ENCODE results near the gene SYNPO. TPM values are rescaled to one million over a fixed set of nuclear protein-coding genes. Genes with fewer than 3 reads are reported as not detected.

The SYNPO gene
- total RNA-seq, 2 donors from 2014 or later: 0.18 to 0.53 TPM

DNA sequence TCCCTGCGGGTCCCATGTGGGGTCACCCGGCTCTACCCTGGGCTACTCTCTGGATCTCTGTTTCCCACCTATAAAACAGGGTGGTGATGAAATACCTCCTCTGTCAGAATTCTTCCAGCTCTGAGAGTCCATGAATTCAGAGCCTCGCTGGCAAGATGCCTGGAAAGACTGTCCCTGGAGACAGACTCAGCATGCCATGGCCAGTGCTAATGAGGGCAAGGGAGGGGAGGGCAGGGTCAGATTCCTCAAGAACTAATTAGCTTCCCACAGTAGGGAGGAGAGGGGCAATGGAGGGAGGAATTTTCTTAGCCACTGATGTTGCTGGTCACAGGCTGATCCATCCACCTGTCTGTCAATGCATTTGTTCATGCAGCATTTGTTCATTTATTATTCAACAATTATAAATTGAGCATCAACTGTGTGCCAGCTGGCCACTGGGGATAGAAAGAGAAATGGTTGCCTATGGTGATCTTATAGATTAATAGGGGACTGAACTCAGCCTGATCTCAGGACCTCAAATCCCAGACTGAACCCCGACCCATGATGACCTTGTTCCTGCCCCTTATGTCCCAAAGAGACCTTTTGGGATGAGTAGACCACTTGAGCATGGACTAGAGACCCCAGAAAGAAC lies 4.7 kb downstream of the SYNPO start:
- Mint-ChIP-seq H3K9me3 (no peaks in the 10 kb centered on the region), H3K27ac (no peak overlapping the region), H3K36me3 (no peaks in the 10 kb centered on the region)
- DNase-seq (ENCODE audit: low spot score in 2 of 2) (no peak), ATAC-seq (no peak)

DNA sequence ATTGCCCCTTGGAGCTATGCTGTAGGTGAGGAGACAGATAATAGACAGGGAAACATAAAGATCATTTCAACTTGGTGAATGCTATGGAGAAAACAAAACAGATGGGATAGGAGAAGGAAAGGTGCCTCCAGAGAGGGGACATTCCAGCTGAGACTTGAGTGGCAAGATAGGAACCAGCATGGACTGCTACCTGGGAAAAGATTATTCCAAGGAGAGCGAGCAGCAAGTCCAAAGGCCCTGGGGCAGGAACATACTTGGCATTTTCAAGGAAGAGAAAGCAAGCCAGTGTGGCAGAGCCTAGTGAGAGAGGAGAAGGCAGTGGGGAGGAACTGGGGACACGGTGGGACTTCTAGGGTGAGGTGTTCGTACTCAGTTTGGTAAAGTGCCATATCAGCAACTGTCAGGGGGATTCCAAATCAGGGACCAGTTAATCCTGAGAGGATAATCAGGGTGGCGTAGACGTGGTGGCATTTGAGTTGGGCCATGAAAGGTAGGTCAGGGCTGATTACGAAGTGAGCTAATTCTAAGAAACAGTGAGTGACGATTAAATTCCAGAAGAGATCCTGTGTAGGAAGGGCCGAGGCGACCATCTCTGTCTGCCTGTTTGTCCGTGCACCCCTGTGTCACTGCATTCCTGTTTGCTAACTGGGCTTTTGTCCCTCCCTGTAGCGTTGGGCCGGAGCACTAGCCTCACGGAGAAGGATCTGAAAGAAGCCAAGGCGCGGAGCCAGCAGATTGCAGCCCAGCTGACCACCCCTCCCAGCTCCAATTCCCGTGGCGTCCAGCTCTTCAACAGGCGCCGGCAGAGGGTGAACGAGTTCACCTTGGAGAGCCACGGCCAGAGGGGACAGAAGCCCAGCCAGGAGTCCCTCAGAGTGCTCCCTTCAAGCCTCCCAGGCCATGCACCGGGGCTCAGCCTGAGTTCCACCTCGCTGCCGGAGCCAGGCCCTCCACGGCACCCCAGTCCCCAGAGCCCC lies 7.1 kb downstream of the SYNPO start:
- Mint-ChIP-seq H3K36me3 (no peaks in the 10 kb centered on the region), H3K9me3 (no peaks in the 10 kb centered on the region), H3K27ac (no peak overlapping the region)
- DNase-seq (ENCODE audit: low spot score in 2 of 2): no peak
- no peak for ATAC-seq

DNA sequence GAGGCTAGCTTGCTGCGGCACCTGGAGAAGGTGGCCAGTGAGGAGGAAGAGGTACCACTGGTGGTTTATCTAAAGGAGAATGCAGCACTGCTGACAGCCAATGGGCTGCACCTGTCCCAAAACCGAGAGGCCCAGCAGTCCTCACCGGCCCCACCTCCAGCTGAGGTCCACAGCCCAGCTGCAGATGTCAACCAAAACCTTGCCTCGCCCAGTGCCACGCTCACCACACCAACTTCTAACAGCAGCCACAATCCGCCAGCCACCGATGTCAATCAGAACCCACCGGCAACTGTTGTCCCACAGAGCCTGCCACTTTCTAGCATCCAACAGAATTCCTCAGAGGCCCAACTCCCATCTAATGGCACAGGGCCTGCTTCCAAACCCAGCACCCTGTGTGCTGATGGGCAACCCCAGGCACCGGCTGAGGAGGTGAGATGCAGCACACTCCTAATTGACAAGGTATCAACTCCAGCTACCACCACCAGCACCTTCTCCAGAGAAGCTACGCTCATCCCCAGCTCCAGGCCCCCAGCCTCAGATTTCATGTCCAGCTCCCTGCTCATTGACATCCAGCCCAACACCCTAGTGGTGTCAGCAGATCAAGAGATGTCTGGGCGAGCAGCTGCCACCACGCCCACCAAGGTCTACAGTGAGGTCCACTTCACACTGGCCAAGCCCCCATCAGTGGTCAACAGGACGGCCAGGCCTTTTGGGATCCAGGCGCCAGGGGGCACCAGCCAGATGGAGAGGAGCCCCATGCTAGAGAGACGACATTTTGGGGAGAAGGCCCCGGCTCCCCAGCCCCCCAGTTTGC lies 8.0 kb downstream of the SYNPO start:
- Mint-ChIP-seq H3K36me3 (no peaks in the 10 kb centered on the region), H3K27ac (no peak overlapping the region), H3K9me3 (no peaks in the 10 kb centered on the region)
- no peak for DNase-seq (ENCODE audit: low spot score in 2 of 2)
- ATAC-seq: no peak

DNA sequence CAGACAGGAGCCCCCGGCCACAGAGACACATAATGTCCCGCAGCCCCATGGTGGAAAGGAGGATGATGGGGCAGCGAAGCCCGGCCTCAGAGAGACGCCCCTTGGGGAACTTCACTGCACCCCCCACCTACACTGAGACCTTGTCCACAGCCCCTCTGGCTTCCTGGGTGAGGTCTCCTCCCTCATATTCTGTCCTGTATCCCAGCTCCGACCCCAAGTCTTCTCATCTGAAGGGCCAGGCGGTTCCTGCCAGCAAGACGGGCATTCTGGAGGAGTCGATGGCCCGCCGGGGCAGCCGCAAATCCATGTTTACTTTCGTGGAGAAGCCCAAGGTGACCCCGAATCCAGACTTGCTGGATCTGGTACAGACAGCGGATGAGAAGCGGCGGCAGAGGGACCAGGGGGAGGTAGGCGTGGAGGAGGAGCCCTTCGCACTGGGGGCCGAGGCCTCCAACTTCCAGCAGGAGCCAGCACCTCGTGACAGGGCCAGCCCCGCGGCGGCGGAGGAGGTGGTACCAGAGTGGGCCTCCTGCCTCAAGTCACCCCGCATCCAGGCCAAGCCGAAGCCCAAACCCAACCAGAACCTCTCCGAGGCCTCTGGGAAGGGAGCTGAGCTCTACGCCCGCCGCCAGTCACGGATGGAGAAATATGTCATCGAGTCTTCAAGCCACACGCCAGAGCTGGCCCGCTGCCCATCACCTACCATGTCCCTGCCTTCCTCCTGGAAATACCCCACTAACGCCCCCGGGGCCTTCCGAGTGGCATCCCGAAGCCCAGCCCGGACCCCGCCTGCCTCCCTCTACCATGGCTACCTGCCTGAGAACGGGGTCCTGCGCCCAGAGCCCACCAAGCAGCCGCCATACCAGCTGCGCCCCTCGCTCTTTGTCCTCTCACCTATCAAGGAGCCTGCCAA lies 8.9 kb downstream of the SYNPO start:
- no peak for ATAC-seq
- peak overlapping the region in 1 of 2 donors; percentile 54 for H3K27ac Mint-ChIP-seq
- no peaks in the 10 kb centered on the region for H3K9me3 Mint-ChIP-seq
- DNase-seq (ENCODE audit: low spot score in 2 of 2): no peak
- no peaks in the 10 kb centered on the region for H3K36me3 Mint-ChIP-seq

DNA sequence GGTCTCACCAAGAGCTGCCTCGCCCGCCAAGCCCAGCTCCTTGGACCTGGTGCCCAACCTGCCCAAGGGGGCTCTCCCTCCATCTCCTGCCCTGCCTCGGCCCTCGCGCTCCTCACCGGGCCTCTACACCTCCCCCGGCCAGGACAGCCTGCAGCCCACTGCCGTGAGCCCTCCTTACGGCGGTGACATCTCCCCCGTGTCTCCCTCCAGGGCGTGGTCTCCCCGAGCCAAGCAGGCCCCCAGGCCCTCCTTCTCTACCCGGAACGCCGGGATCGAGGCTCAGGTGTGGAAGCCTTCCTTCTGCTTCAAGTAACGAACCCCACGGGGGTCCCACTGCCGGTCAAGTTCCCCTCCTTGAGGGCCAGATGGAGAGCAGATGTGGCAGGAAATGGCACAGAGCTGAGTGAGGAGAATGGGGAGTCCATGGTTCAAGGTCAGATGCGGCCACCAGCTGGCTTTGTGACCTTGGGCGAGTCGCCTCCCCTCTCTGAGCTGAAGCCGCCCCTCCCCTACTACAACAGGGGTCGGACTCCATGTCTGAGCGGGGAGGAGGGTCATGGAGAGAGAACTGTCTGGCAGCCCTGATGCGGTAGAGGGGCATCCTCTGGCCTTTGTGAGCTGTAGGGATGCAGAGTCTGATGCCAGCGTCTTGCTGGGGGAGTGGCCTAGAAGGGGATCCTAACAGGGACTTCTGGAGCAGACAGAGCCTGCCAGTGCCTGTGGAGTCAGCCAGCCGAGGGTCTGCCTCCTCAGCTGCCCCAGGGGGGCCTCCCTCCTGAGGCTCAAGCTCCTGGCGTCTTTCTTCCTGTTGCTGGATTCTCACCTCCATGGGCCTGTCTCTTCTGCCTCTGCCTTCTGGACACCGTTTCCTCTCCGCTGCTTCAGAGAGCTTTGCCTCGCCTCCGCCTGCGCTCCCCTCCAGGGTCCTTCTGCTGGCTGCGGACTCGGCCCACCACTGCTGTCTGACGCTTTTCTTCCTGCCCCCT lies 9.9 kb downstream of the SYNPO start:
- ATAC-seq: no peak
- no peaks in the 10 kb centered on the region for H3K9me3 Mint-ChIP-seq
- no peak for DNase-seq (ENCODE audit: low spot score in 2 of 2)
- H3K36me3 Mint-ChIP-seq: no peaks in the 10 kb centered on the region
- peak overlapping the region; percentile 54 to 61 for H3K27ac Mint-ChIP-seq

DNA sequence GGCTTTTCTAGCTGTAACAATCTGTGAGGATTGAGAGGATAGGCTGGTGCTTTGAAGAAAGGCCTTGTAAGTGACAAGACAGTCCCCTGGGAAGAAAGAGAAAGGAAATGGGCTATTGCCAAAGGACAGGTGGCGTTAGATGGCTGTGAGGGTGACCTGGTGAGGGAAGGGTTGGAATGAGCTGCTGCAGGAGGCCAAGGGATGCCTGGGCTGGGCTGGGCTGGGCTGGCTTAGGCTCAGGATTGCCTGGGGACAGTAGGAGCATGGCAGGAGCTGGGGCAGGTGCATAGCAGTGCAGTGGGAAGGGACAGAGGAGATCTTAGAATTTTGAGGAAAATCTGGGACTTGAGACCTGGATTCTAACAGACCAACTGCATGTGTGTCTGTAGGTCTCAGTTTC lies 10.9 kb downstream of the SYNPO start:
- ATAC-seq (no peak), DNase-seq (ENCODE audit: low spot score in 2 of 2) (no peak)
- no peak overlapping the region for H3K27ac Mint-ChIP-seq
- no peaks in the 10 kb centered on the region for H3K9me3 Mint-ChIP-seq
- H3K36me3 Mint-ChIP-seq: no peaks in the 10 kb centered on the region

DNA sequence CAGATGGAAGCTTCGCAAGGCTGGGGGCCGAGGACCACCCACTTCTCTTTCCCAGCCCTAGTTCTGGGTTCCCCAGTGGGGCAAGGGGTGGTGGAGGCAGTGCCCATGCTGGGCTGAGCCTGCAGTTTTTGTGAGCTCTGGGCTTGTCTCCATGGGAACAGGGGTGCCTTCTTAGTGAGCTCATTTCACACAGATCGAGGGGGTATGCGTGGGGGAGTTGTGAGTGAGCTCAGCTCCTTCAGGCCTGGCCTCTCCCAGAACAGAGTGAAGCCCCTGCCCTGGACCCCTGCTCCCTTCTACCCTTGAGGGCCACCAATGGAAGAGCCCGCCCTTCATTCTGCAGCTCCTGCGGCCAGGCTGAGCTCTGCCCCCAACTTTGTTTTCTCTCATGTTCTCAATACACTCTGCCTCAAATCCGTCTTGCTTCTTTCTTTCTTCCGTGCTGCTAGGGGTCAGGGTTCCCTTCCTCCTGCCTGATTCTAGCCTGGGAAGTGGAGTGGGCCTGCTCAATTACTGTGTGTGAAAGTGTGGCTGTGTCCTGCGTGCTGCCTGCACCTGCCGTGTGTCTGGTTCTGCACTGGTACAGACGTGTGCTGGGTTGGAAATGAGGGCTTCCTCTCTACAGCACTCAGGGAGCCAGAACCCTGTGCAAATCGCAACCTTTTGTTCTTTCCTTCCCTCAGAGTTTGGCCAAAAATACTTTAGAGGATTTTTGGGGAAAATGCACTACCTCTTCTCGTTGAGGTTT lies 11.6 kb downstream of the SYNPO start:
- ATAC-seq: no peak
- DNase-seq (ENCODE audit: low spot score in 2 of 2): no peak
- no peaks in the 10 kb centered on the region for H3K36me3 Mint-ChIP-seq
- no peaks in the 10 kb centered on the region for H3K9me3 Mint-ChIP-seq
- peak overlapping the region in 1 of 2 donors; percentile 26 for H3K27ac Mint-ChIP-seq

DNA sequence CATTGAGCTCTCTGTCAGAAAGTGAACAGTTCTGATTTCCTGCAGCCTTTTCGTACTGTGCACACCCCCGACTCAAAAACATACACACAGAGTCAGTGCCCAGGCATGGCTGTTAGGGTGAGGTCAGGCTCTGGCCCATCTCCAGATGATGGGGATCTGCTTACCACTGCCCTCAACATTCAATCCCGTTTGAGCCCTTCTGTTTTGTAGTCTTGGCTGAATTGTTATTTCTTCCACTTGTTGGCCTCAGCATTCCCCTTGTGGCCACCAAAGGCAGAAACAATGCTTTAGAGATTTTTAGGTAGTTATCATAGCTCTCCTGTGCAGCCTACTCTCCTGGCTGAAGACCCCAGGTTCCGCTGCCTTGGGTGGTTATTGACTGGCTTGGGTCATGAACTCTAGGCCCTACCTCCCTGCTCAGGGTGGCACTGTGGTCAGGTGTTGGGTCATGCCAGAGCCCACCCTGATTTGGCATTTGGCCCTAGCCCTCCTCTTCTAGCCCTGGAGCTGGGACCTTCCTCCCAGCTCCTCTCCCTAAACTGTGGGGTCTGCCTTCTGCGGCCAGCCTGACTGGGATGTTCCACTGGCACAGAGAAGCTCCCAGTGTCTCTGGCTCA lies 12.8 kb downstream of the SYNPO start:
- H3K9me3 Mint-ChIP-seq: no peaks in the 10 kb centered on the region
- no peak for DNase-seq (ENCODE audit: low spot score in 2 of 2)
- ATAC-seq: no peak
- H3K27ac Mint-ChIP-seq: no peak overlapping the region
- H3K36me3 Mint-ChIP-seq: no peaks in the 10 kb centered on the region

DNA sequence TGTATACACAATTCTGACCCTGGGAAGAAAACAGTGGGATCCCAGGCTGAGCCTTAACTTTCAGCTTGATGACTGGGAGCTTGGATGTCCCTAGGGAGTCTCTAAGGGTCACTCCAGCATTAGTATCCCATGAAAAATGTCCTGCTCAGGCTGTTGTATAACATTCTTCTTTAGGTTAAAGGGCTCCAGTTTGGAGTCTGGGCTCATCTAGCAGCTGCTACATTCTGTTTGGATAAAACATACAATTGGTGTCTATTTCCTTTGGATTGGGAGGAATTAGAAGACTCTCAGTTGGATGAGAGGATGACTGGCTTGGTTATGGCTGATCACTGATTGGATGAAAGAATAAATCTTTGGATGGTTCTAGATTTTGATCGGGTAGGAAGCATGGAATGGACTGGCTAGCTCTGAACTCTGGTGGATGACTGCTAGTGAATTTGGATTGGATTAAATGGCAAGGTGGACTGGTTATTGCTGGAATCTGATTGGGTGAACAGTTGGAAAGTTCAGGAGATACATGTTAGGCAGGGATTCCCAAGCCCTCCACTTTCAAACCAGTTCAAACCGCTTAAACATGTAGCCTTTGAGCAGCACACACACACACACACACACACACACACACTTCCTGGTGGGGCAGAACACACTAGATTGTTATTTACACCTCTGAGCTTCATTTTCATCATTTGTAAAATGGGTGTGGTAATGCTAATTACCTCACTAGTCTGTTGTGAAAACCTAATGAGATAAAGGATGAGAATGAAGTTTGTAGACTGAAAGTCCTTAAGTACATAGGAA lies 13.5 kb downstream of the SYNPO start:
- no peak overlapping the region for H3K27ac Mint-ChIP-seq
- no peaks in the 10 kb centered on the region for H3K36me3 Mint-ChIP-seq
- ATAC-seq (no peak), DNase-seq (ENCODE audit: low spot score in 2 of 2) (no peak)
- no peaks in the 10 kb centered on the region for H3K9me3 Mint-ChIP-seq

DNA sequence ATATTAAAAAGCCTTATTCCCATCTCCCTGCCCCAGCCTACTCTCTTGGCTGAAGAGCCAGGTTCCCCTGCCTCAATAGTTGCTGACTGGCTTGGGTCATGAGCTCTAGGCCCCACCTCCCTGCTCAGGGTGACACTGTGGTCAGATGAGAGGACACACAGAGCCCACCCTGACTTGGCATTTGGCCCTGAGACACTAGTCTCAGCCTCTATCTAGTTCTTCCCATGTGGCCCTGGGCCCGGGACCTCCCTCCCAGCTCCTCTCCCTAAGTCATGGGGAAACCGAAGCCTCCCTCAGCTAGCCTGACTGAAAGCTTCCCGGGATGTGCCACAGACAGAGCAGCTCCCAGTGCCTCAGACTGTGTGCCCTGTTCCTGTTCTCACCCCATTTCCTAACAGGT lies 14.8 kb downstream of the SYNPO start:
- Mint-ChIP-seq H3K27ac (no peak overlapping the region), H3K36me3 (no peaks in the 10 kb centered on the region), H3K9me3 (no peaks in the 10 kb centered on the region)
- ATAC-seq: no peak
- DNase-seq (ENCODE audit: low spot score in 2 of 2): no peak

DNA sequence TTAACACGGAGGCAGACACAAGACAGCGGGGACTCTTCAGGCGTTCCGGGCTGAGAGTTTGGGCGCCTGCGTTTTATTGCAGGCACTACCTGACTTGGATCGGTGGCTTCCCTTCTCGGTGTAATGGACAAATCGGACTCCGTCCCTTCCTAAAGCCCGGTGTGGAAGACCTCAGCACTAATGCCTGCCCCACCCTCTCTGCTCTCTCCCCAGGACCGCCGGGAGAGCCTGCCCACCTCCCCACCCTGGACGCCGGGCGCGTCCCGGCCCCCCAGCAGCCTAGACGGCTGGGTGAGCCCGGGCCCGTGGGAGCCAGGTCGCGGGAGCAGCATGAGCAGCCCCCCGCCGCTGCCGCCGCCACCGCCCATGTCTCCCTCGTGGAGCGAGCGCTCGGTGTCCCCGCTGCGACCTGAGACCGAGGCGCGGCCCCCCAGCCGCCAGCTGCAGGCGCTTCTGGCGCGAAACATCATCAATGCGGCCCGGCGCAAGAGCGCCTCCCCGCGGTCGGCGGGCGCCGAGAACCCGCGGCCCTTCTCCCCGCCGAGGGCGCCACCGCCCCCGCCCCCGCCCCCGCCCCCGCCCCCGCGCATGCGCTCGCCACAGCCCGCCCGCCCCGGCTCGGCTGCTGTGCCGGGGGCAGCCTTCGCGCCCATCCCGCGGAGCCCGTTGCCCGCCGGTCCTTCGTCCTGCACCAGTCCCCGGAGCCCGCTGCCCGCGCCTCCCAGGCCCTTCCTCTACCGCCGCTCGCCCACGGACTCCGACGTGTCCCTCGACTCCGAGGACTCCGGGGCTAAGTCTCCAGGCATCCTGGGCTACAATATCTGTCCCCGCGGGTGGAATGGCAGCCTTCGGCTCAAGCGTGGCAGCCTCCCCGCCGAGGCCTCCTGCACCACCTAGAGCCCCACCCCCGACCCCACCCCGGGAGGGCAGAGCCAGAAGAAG lies 16.0 kb downstream of the SYNPO start:
- DNase-seq (ENCODE audit: low spot score in 2 of 2) (peak; percentile 75 to 84), ATAC-seq (peak; percentile 87 to 89)
- Mint-ChIP-seq H3K36me3 (no peaks in the 10 kb centered on the region), H3K27ac (no peak overlapping the region), H3K9me3 (no peaks in the 10 kb centered on the region)

DNA sequence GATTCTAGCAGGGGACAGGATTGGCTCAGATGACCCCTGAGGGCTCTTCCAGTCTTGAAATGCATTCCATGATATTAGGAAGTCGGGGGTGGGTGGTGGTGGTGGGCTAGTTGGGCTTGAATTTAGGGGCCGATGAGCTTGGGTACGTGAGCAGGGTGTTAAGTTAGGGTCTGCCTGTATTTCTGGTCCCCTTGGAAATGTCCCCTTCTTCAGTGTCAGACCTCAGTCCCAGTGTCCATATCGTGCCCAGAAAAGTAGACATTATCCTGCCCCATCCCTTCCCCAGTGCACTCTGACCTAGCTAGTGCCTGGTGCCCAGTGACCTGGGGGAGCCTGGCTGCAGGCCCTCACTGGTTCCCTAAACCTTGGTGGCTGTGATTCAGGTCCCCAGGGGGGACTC lies 17.7 kb downstream of the SYNPO start:
- ATAC-seq (no peak), DNase-seq (ENCODE audit: low spot score in 2 of 2) (no peak)
- Mint-ChIP-seq H3K27ac (no peak overlapping the region), H3K36me3 (no peaks in the 10 kb centered on the region), H3K9me3 (no peaks in the 10 kb centered on the region)

All from activated naive CD4-positive, alpha-beta T cell treated with anti-CD3 and anti-CD28 coated beads, Interleukin-2, amount 50 U/mL, for 72 hours (primary cell).